HepG2 (cell line): Measurements from ENCODE around the gene ADAM10. TPM values are rescaled to one million over a fixed set of nuclear protein-coding genes. Genes with fewer than 3 reads are reported as not detected.

Experiments
- ATAC-seq: fragments of 200-7000 bp; cut with Tn5 transposase; 3 replicates; pipeline ENCODE4 v1.9.1; 2020; ENCODE audit warnings: mild to moderate bottlenecking, moderate library complexity
- BruUV-seq: library from RNA; stranded (reverse); fragments of 400-500 nt; replicated peaks from 2 replicates; lab custom pipeline; 2021; lab: Mats Ljungman, UMichigan
- CTCF ChIA-PET: fragments of 300-600 bp; formaldehyde crosslinking; extraction: SDS; loops from one replicate; lab custom pipeline; 2021; ENCODE audit warnings: low total read pairs, inconsistent platforms, low intra/inter-chr PET ratio; lab: Yijun Ruan, JAX
- POLR2A ChIA-PET: fragments of 350-600 bp; sonication (Branson Sonifier 250); formaldehyde crosslinking; loops from one replicate; lab custom pipeline; 2020; ENCODE audit warnings: antibody characterized with exemption, inconsistent platforms; lab: Yijun Ruan, JAX
- DNase-seq: peaks from one replicate; pipeline ENCODE4 v3.0.0-alpha.2; 2015; ENCODE audit warnings: low spot score
- FAIRE-seq: peaks from 3 replicates; lab custom pipeline; 2011; peaks lifted over from hg19 to GRCh38; lab: Jason Lieb, UNC
- H2AFZ ChIP-seq: one replicate; pipeline ENCODE4 v1.6.1; 2011; ENCODE audit warnings: low read length, inconsistent platforms
- H3K27ac ChIP-seq: fragments of 300-600 bp; 3 replicates; pipeline ENCODE4 v1.8.0; 2011; ENCODE audit warnings: mixed run types, mild to moderate bottlenecking, mixed read lengths, low read length, inconsistent platforms; ENCODE audit not compliant: insufficient read depth; ENCODE audit errors: extremely low read length
- H3K27me3 ChIP-seq, 2 experiments: fragments of 200-600 bp in 1 of 2; 2 replicates in 1 of 2; 3 replicates in 1 of 2; pipeline versions ENCODE4 v1.6.0 to v1.8.0; 2011; ENCODE audit warnings: low read length in 2 of 2, mild to moderate bottlenecking in 2 of 2, moderate library complexity in 2 of 2, inconsistent platforms in 1 of 2; ENCODE audit not compliant: insufficient read depth in 2 of 2, control insufficient read depth in 1 of 2
- H3K36me3 ChIP-seq, 2 experiments: fragments of 200-600 bp in 1 of 2; replicated peaks in 1 of 2; 2 replicates in 1 of 2; 3 replicates in 1 of 2; pipeline versions ENCODE4 v1.5.1 to v1.8.0; 2011; ENCODE audit warnings: low read length in 2 of 2, inconsistent platforms in 1 of 2; ENCODE audit not compliant: insufficient read depth in 2 of 2, control insufficient read depth in 1 of 2
- H3K4me1 ChIP-seq: 2 replicates; pipeline ENCODE4 v1.5.1; 2012; ENCODE audit warnings: low read length, inconsistent platforms; ENCODE audit not compliant: insufficient read depth
- H3K4me2 ChIP-seq: 2 replicates; pipeline ENCODE4 v1.6.0; 2011; ENCODE audit warnings: low read depth, low read length, inconsistent platforms
- H3K4me3 ChIP-seq, 3 experiments: fragments of 200-600 bp in 1 of 3; sonication (generic), shearing (Covaris generic) in 1 of 3; replicated peaks in 1 of 3; 2 replicates each; pipeline ENCODE4 v1.5.1; 2011 to 2016; ENCODE audit warnings: low read length in 3 of 3, inconsistent platforms in 2 of 3, low read depth in 2 of 3, mild to moderate bottlenecking in 2 of 3, control low read depth in 1 of 3, mixed read lengths in 1 of 3; ENCODE audit not compliant: insufficient read depth in 1 of 3
- H3K79me2 ChIP-seq: one replicate; pipeline ENCODE4 v1.6.1; 2011; ENCODE audit warnings: low read length, inconsistent platforms; ENCODE audit not compliant: insufficient read depth
- H3K9ac ChIP-seq: 2 replicates; pipeline ENCODE4 v1.6.0; 2011; ENCODE audit warnings: mild to moderate bottlenecking, low read depth, low read length, inconsistent platforms; ENCODE audit not compliant: insufficient read depth
- H3K9me3 ChIP-seq: 2 replicates; pipeline ENCODE4 v1.5.1; 2012; ENCODE audit warnings: mild to moderate bottlenecking, low read length
- H4K20me1 ChIP-seq: 2 replicates; pipeline ENCODE4 v1.6.0; 2011; ENCODE audit warnings: inconsistent platforms, mild to moderate bottlenecking, low read length, moderate library complexity; ENCODE audit not compliant: insufficient read depth
- IKZF5 ChIP-seq: IDR thresholded peaks from 2 replicates; pipeline ENCODE4 v1.6.1; 2018; ENCODE audit warnings: missing genetic modification reagents, mild to moderate bottlenecking, missing compliant biosample characterization
- MLXIP ChIP-seq: sonication (generic); formaldehyde crosslinking; IDR thresholded peaks from 2 replicates; pipeline ENCODE4 v1.9.0; 2021; ENCODE audit warnings: missing genetic modification reagents, borderline replicate concordance
- PRDM15 ChIP-seq: sonication (generic); formaldehyde crosslinking; IDR thresholded peaks from 2 replicates; pipeline ENCODE4 v1.4.0; 2020; ENCODE audit warnings: missing genetic modification reagents
- ZFP90 ChIP-seq: sonication (generic); formaldehyde crosslinking; IDR thresholded peaks from 2 replicates; pipeline ENCODE4 v1.8.0; 2022; ENCODE audit warnings: missing genetic modification reagents, mild to moderate bottlenecking, inconsistent platforms, borderline replicate concordance
- ZHX1 ChIP-seq: sonication (generic); formaldehyde crosslinking; IDR thresholded peaks from 2 replicates; pipeline ENCODE4 v1.8.1; 2022; ENCODE audit warnings: low read depth, mild to moderate bottlenecking, missing genetic modification reagents
- ZNF331 ChIP-seq: sonication (generic); formaldehyde crosslinking; IDR thresholded peaks from 2 replicates; pipeline ENCODE4 v1.4.0; 2020; ENCODE audit warnings: missing genetic modification reagents
- WGBS: methylation state at CpG from one replicate; pipeline ENCODE4 v1.1.6; 2017; ENCODE audit warnings: low lambda C conversion rate; 5-methylcytosine and 5-hydroxymethylcytosine counted together
- in situ Hi-C: cut with HindIII; loops from 2 replicates; pipeline ENCODE4 v1.10.0; 2017; ENCODE audit warnings: low pct_unique_long_range_greater_than_20kb; ENCODE audit not compliant: extremely low pct_ligation_motif_present
- intact Hi-C: fragments of 100-400 bp; cut with micrococcal nuclease; formaldehyde crosslinking; loops from one replicate; pipeline ENCODE4 v1.10.0; 2022; ENCODE audit not compliant: unreplicated experiment
- polyA plus RNA-seq, 8 experiments: library from polyadenylated mRNA; depleted of rRNA in 3 of 8; stranded (reverse) in 7 of 8; unstranded in 1 of 8; fragments of >200 nt; fragmentation: Illumina TruSeq in 4 of 8; extraction: Trizol in 4 of 8; gene quantifications; 2 replicates each; pipeline versions ENCODE4 v1.2.1 to v1.2.3, GENCODE V29; 2011 to 2016; ENCODE audit warnings: low read depth in 4 of 8, missing spikeins in 1 of 8, mixed read lengths in 1 of 8; ENCODE audit not compliant: insufficient read depth in 1 of 8
- total RNA-seq, 5 experiments: library from RNA; depleted of rRNA; stranded (reverse); fragments of >200 nt; fragmentation: Illumina TruSeq; extraction: Trizol; gene quantifications; 2 replicates each; pipeline ENCODE4 v1.2.3, GENCODE V29; 2016; ENCODE audit warnings: low read depth in 1 of 5
- TF ChIP-seq, protein P1 (sequence below): sonication (generic); formaldehyde crosslinking; IDR thresholded peaks from 2 replicates; pipeline ENCODE4 v1.4.0; 2020; ENCODE audit warnings: missing genetic modification reagents, mild to moderate bottlenecking, borderline replicate concordance
- TF ChIP-seq, protein P2 (sequence below): sonication (generic); formaldehyde crosslinking; IDR thresholded peaks from 2 replicates; pipeline ENCODE4 v1.8.0; 2022; ENCODE audit warnings: mild to moderate bottlenecking, missing genetic modification reagents, moderate library complexity

ADAM10 gene
- total and polyA plus RNA-seq, 2 of the 13 experiments (the other 11 are each of a cell fraction or from before 2014, with no cell fraction given) = 92.7 to 125 TPM

DNA sequence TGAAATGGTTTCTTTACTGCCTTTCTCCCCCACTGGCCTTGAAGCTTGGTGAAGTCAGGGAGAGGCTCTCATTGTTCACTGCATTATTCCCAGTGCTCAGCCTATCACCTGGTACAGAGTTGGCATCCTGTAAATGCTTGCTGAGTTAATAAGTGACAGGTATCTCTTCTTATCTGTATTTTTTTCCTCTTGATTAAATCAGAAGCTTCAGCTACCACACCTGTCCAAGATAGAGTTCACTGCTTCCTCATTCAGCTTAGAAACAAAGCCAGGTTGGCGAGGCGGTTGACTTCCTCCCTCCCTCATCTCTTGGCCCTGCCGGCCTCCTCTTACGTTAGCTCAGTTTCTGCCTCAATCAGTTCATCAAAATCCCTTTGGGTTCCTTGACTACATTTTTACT lies 174.9 kb downstream of the ADAM10 start:
- Histone ChIP-seq H3K4me3 (no peak overlapping the region), H3K79me2 (no peaks in the 10 kb centered on the region), H3K27me3 (no peaks in the 10 kb centered on the region), H3K9me3 (no peaks in the 10 kb centered on the region), H3K4me1 (peaks cover 31% of the 10 kb centered on the region), H3K36me3 (no peaks in the 10 kb centered on the region), H2AFZ (no peak overlapping the region), H4K20me1 (no peaks in the 10 kb centered on the region), H3K4me2 (peak overlapping the region; percentile 25), H3K27ac (no peak overlapping the region), H3K9ac (no peak overlapping the region)
- in situ Hi-C loops = no loop called here
- POLR2A ChIA-PET = interaction anchor here (1.1 to 2.3 kb wide), 6 partner anchors 23 to 196 kb away, joined by 3 to 10 read pairs (median 8); partner anchors contain the start of gene MINDY2
- CTCF ChIA-PET = no interaction called here
- ATAC-seq = peak; percentile 80
- DNase-seq = peak; percentile 81
- 44% methylated on average over 4 of the region's 4 CpGs for WGBS
- peak; percentile 57 for FAIRE-seq
- BruUV-seq = no TSS peak
- intact Hi-C loops = loop anchor here (2.0 kb wide), 1 partner anchor 28 kb away; no protein-coding TSS in a partner anchor
- TF ChIP-seq IKZF5 (no peak), MLXIP (no peak), ZFP90 (no peak), PRDM15 (no peak), ZHX1 (no peak), ZNF331 (CRISPR knock-in tag) (0 out of 2 replicates have a peak, but pooled peaks have one; percentile 11)
- TF ChIP-seq, protein P1, sequence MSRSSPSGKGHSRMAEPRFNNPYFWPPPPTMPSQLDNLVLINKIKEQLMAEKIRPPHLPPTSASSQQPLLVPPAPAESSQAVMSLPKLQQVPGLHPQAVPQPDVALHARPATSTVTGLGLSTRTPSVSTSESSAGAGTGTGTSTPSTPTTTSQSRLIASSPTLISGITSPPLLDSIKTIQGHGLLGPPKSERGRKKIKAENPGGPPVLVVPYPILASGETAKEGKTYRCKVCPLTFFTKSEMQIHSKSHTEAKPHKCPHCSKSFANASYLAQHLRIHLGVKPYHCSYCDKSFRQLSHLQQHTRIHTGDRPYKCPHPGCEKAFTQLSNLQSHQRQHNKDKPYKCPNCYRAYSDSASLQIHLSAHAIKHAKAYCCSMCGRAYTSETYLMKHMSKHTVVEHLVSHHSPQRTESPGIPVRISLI (CRISPR knock-in tag) = peak; percentile 41; the same call in 1 of the 2 replicates
- TF ChIP-seq, protein P2, sequence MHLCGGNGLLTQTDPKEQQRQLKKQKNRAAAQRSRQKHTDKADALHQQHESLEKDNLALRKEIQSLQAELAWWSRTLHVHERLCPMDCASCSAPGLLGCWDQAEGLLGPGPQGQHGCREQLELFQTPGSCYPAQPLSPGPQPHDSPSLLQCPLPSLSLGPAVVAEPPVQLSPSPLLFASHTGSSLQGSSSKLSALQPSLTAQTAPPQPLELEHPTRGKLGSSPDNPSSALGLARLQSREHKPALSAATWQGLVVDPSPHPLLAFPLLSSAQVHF (CRISPR knock-in tag) = no peak
